ENCODE measurements around the gene AGBL1.
A peak's percentile ranks its signal among the peaks of the same experiment; 100 is the strongest.

Gene AGBL1

DNA sequence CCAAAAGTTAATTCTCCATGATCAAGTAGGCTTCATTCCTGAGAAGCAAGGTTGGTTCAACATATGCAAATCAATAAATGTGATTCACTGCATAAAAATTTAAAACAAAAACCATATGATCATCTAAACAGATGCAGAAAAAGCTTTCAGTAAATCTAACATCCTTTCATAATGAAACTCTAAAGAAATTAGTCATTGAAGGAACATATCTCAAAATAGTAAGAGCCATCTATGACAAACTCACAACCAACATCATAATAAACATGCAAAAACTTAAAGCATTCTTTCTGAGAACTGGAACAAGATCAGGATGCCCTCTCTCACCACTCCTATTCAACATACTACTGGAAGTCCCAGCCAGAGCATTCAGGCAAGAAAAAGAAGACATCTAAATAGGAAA, 254.1 kb downstream of the AGBL1 start:
- no peak for DNase-seq

- DNase-seq = peak; percentile 32
Measured at GRCh38 chr15:86336051-86336788, 256.5 kb downstream of the AGBL1 start.

DNA sequence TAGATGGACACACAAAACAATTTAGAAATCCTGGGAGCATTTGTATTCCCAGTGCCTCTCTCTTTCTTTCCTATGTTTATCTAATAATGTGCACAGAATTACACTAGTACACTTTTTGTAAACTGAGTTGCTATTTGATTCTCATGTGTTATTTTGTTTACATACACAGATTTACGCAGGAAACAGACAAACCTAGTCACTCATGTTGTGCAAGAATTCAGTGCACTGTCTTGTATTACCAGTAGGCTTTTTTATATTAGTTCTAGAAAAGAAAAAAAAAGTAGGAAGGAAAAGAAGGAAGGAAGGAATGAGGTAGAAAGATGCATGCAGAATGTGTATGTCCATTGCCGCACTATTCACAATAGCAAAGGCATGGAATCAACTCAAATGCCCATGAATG, 257.4 kb downstream of the AGBL1 start:
- DNase-seq = no peak

- DNase-seq = no peak
Measured at GRCh38 chr15:86347245-86347644, 267.6 kb downstream of the AGBL1 start.

DNA sequence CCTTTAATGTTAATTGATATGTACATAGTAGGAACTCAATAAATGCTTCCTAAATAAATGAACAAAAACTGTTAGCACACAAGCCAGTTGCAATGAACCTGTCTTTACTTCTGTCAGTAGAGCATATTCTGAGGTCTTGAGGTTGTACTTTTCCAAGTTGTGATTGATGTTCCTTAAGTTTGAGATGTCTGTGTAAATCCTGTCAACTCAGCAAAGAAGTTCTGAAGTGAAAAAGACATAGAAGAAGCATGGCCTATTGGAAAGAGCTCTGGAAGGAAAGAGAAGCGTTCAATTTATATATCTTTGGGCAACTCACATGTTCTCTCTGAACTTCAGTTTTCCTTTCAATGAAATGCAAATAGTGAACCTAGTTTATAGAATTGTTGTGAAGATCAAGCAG, 269.9 kb downstream of the AGBL1 start:
- no peak for DNase-seq

DNA sequence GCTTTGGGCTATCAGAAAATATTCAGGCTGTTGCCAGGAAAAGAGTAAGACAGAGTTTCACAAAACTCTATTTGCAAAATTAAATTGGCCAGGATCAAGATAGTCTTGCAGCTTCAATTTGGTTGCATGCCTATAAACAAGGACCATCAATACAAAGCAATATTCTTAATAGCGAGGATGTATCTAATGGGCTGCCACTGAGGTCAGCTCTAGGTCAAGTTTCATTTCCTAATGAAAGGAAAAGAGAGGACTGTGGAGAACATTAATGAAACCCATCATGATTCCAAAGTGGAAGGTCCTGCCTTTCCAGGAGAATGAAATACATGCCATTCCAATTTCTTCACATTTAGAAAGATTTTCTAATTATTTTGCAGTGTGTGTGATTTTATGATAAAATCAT, 273.5 kb downstream of the AGBL1 start:
- no peak for DNase-seq

GRCh38 chr15:86355361-86355760, 275.7 kb downstream of the AGBL1 start:
- DNase-seq = no peak

- no peak for DNase-seq
Measured at GRCh38 chr15:86355801-86356200, 276.1 kb downstream of the AGBL1 start.

DNA sequence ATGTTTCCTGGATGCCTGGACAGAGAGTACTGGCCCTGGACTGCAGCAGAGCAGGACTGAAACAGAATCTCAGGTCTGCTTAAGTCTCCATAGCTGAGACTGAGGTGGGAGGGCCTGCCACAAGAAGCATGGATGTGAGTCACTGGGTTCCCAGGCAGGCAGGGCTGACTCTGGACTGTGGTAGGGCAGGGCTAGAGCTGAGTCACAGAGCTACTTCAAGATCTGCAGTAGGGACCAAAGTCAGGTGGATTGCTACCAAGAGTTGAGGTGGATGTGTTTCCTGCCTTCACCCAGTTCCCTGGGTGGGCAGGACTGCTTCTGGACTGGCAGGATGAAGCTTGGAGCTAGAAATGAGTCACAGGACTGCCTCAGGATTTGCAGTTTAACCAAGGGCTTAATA, 282.9 kb downstream of the AGBL1 start:
- peak; percentile 28 for DNase-seq

DNA sequence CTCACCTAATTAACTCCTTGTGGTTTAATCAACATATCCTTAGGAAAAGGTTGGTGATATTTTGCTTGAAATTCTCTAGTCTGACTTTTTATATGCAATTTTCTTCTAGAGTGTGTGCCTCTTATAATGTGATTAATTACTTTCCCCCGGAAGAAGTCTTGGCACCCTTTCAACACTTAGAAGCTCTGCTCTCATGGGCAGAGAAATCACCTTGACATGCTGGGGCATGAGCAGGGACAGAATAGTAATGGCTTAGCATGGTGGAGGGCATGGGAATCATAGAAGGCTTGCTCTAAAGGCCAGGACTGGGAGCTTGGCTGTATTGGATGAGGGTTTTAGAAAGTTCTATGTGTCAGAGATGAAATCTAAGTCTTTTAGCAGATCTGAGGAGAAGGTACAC, 293.5 kb downstream of the AGBL1 start:
- no peak for DNase-seq

DNA sequence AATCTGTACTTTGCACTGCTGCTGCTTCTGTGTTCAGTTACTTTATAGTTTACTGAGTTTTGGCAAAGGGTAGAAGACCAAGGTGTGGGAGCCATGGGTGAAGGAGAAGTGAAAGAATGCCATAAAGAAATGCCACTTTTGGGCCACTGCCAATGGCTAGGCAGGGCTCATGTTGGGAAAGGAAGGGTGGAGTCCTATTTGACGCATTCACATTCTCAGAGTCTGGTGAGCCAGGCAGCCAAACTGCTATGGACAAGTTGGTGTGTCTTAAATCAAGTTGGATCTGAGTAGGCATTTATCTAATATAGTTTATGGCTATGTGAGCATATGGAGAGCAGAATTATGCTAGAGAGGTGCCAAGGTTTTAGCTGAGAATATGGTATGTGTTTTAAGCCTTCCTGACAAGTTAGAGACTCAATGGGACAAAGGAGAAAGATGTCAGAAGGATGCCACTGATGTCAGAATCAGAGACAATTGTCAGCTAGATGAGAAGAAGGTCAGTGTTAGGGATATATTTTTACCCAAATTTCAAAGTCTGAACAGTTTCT, 296.1 kb downstream of the AGBL1 start:
- DNase-seq = no peak

DNA sequence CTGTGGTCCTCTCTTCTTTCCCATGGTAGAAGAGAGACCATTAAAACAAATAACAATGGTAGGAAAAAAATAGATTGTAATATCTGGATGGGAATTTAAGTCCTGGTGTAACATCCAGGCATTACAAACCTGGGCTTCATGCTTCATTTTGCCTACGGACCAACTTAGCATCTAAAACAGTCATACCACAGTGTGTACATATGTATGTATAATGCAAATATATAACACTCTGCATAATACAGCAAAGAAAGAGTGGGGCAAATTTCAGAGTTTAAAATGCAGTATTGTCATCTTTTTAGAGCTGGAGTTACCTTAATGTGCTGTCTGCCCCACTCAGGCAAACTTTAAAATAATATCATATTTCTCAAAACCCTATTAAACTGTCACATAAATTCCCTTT, 298.2 kb downstream of the AGBL1 start:
- no peak for DNase-seq

GRCh38 chr15:86382341-86382740, 302.7 kb downstream of the AGBL1 start:
- DNase-seq = no peak

GRCh38 chr15:86383611-86384010, 303.9 kb downstream of the AGBL1 start:
- DNase-seq = no peak

- no peak for DNase-seq
Measured at GRCh38 chr15:86384186-86384585, 304.5 kb downstream of the AGBL1 start.

DNA sequence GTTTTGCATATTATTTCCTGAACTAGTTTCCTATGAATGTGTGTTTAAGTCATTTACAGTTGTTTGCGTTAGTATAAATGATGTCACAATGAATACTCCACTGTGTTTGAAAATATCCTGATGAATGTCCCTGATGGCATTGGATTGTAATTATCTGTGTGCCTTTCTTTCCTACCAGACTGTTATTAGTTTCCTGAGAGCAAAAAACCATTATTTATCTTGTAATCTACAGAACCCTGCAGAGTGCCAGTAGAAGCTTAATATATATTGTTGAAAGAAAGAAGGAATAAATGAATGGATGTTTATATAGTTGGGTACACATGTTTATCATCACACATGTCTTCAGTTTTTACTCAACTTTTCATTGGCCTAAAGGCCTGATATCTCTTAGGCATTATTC, 312.6 kb downstream of the AGBL1 start:
- no peak for DNase-seq

DNA sequence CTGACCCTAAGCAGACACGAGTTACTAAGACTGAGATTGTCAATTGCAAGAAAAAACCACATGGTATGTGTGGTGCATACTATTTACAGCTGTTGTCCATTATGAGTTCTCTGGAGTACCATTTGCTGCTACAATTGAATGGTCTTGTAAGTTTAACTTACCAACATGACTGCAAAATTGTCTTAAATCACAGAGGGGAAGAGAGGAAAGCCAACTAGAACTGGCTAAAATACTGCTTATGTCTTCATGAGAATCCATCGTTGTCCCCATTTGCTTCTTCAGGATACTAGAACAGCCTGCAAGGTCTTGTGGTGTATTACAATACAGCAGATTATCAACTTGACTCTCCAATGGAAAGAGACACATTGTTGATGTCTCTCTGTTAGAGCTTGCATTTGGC, 313.2 kb downstream of the AGBL1 start:
- no peak for DNase-seq

- no peak for DNase-seq
Measured at GRCh38 chr15:86394866-86395265, 315.2 kb downstream of the AGBL1 start.

- no peak for DNase-seq
Measured at GRCh38 chr15:86399041-86399954, 319.6 kb downstream of the AGBL1 start.

DNA sequence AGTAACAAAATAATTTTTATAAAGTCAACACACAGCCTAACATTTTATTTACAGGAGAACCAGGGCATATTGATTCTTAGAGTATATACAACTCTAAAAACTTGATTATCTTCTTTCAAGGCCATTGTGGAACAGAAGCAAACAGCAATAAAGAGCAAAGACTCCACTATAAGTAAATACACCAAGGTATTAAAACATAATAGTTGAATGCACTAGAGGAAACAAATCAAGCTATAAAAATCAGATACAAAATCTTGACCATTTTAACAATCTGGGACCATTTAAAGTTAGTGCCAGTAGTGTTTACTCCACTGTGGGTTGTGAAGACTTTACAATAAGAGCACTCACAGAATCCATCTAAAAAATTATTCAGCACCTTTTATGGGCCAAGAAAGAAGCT, 323.6 kb downstream of the AGBL1 start:
- DNase-seq = no peak

- no peak for DNase-seq
Measured at GRCh38 chr15:86403914-86404583, 324.4 kb downstream of the AGBL1 start.

DNA sequence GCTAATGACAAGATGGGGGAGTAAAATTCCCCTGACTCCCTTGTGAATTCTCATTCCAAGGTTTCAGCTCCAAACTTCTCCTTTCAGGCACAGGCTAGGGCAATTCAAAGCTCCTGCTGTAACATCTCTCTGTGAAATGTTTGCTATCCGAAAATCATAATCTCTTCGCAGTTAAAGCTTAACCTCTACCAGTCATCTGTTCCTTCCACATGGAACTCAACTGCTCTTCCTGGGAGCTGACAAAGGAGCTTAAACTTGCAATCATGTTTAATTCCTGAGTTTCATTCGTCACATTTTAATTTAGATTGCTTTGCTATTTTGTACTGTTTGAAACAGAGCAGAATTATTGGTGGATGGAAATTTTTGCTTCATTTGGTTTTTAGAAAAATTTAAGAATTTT, 328.6 kb downstream of the AGBL1 start:
- no peak for DNase-seq

GRCh38 chr15:86411916-86412315, 332.2 kb downstream of the AGBL1 start:
- DNase-seq = no peak

All from stimulated activated CD8-positive, alpha-beta memory T cell treated with anti-CD3 and anti-CD28 coated beads, Interleukin-4, amount 100 ng/mL, for 48 hours (primary cell).